GM12864 (cell line): ENCODE measurements around the gene UBE2V1.
A peak's percentile ranks its signal among the peaks of the same experiment; 100 is the strongest.
"Not testable (repeated sequence)": the region's sequence is repeated elsewhere in the genome, so short reads cannot be mapped to it uniquely, and the experiment has no call there.

Source experiments
- DNase-seq: peaks from one replicate; pipeline ENCODE4 v3.0.0-alpha.2; 2011; ENCODE audit warnings: low read depth
- H3K4me3 ChIP-seq: 2 replicates; pipeline ENCODE4 v1.5.1; 2011; ENCODE audit warnings: mild to moderate bottlenecking, low read depth, low read length, control low read depth
- CTCF ChIP-seq: IDR thresholded peaks from 2 replicates; pipeline ENCODE4 v1.5.1; 2011; ENCODE audit warnings: low read depth, mild to moderate bottlenecking, moderate library complexity, low read length, control low read depth, inconsistent platforms; ENCODE audit errors: missing control alignments

Gene UBE2V1

DNA sequence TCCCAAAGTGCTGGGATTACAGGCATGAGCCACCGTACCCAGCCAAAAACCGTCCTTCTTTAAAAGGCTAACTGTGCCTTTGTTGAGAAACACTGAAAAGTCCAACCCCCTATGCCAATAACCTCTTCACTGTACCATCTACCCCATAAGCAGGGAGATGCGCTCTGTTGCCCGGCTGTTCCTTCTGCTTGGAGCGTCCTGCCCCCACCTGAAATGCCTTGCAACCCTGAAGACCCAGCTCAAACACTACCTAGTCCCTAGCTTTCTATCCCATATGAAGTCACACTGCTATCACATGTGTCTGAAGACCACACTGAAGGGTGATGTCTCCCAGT lies 27.8 kb downstream of the UBE2V1 start:
- no peak for DNase-seq
- no peak for TF ChIP-seq CTCF
- no peak overlapping the region for H3K4me3 ChIP-seq

DNA sequence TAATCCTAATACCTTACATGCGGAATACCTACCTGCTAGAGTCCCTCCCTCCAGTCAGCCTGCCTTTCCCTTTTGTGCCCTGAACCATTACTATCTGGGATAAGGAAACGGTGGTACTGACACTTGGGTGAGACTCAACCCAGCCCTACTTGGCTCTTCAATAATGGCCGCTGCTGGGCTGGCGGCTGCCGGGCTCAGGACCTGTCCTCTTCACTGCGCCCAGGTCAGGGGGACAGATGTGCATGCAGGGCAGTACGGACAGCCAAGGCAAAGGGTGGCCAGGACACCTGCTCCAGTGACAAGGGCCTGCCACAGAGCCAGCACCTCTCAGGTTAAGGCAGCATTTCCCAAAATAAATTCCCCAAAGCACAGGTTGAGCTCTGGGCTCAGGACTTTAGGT lies 29.9 kb downstream of the UBE2V1 start:
- no peak overlapping the region for H3K4me3 ChIP-seq
- DNase-seq: no peak
- TF ChIP-seq CTCF: no peak

DNA sequence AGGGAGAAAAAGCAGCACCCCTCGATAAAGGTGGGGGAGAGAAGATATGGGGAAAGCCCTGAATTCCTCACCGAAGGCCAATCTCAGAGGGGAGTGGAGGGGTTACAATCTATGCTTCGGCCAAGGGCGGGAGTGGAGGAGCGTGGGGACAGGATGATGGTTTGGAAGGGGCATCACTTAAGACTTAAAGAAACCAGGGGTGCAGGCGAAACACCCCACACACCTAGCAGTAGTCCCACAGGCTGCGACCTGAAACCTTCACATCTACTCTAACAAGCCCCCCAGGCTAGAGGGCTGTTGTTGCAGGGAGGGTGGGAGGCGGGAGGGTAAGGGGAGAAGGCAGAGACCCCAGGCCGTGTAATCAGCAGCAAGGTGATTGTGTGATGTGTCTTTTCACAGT lies 30.9 kb downstream of the UBE2V1 start:
- H3K4me3 ChIP-seq, DNase-seq: not testable (repeated sequence)

- no peak for TF ChIP-seq CTCF
- DNase-seq: no peak
- no peak overlapping the region for H3K4me3 ChIP-seq
Measured at GRCh38 chr20:50077818-50078601, 34.9 kb downstream of the UBE2V1 start.

GRCh38 chr20:50073500-50073899 lies 39.5 kb downstream of the UBE2V1 start:
- no peak overlapping the region for H3K4me3 ChIP-seq
- TF ChIP-seq CTCF: no peak
- no peak for DNase-seq

DNA sequence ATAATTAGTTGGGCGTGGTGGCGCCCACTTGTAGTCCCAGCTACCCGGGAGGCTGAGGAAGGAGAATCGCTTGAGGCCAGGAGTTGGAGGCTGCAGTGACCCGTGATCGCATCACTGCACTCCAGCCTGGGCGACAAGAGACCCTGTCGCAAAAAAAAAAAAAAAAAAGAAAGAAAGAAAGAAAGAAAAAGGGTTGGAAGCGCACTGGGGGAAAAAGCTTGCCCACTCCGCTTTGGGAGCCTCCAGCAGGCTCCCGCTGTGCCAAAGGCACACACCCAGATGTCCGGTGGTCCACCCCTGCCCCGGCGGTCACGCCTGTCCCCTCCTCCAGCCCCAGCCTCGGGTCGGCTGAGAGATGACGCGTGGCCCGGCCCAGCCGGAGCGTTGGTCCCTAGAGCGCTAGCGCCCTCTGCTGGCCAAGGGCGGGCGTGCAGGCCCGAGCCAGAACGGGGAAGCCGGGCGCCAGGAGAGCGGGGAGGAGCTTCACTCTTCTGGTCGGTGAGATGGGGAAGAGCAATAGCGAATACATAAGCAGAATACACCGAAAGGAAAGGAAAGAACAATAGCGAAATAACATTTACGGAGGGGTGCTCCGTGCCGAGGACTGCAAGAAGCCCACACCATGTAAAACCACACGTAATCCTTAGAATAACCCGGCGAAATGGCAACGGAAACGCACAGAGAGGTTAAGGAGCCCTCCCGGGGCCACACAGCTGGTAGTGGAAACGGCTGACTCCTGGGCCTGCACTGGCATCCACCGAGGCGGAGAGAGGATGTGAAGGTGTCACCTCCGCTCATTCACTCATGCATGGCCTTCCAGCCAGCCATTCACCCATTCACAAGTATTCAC lies 41.7 kb downstream of the UBE2V1 start:
- peak; percentile 31 for DNase-seq
- H3K4me3 ChIP-seq: peak overlapping the region; percentile 49
- TF ChIP-seq CTCF: peak; percentile 95

DNA sequence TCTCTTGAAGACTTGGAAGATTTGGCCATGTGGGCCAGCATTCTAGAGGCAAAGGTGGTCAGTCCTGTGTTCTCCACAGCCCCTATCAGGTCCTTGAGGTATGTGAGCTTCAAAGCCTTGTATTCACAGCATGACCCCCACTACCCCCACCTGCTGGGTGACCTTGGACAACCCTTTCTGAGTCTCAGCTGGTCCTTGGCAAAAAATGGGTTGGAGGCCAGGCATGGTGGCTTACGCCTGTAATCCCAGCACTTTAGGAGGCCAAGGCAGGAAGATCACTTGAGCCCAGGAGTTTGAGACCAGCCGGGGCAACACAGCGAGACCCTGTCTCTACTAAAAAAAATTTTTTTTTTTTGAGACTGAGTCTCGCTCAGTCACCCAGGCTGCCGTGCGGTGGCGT lies 42.6 kb downstream of the UBE2V1 start:
- DNase-seq: no peak
- no peak overlapping the region for H3K4me3 ChIP-seq
- no peak for TF ChIP-seq CTCF
